B cell (primary cell): ENCODE data around the gene MYL6B. TPM values are rescaled to one million over a fixed set of nuclear protein-coding genes. Genes with fewer than 3 reads are reported as not detected.

Source experiments
- ATAC-seq: fragments of 200-7000 bp; cut with Tn5 transposase; one replicate; pipeline ENCODE4 v1.10.0; 2021; ENCODE audit warnings: low read depth, mild to moderate bottlenecking, moderate number of reproducible peaks, moderate library complexity
- CTCF ChIA-PET: fragments of 350-600 bp; sonication (Branson Sonifier 250); formaldehyde crosslinking; loops from one replicate; lab custom pipeline; 2021; ENCODE audit warnings: antibody characterized with exemption, inconsistent platforms; lab: Charles Lee
- POLR2A ChIA-PET: fragments of 350-600 bp; sonication (Branson Sonifier 250); formaldehyde crosslinking; loops from one replicate; lab custom pipeline; 2021; ENCODE audit warnings: antibody characterized with exemption; lab: Charles Lee
- DNase-seq: peaks from one replicate; pipeline ENCODE4 v3.0.0; 2013
- H2AFZ ChIP-seq: 2 replicates; pipeline ENCODE4 v1.6.1; 2012; ENCODE audit warnings: mild to moderate bottlenecking, low read depth, low read length; ENCODE audit not compliant: insufficient read depth, poor library complexity, severe bottlenecking
- H3K27ac ChIP-seq, 2 donors: 1 replicate in 1 of 2; 2 replicates in 1 of 2; pipeline ENCODE4 v1.5.1; 2012 to 2013; ENCODE audit warnings: low read length in 2 of 2, mild to moderate bottlenecking in 2 of 2, moderate library complexity in 1 of 2
- H3K27me3 ChIP-seq, 4 experiments: fragments of 200-600 bp in 1 of 4; sonication (generic) in 1 of 4; replicated peaks in 1 of 4; 1 replicate in 2 of 4; 2 replicates in 2 of 4; pipeline versions ENCODE4 v1.6.1 to v1.7.0; 2013 to 2016; ENCODE audit warnings: low read length in 3 of 4, mild to moderate bottlenecking in 2 of 4, mixed read lengths in 1 of 4, moderate library complexity in 1 of 4; ENCODE audit not compliant: insufficient read depth in 4 of 4, control insufficient read depth in 3 of 4; ENCODE audit errors: control extremely low read depth in 1 of 4
- H3K36me3 ChIP-seq, 2 experiments: replicated peaks in 1 of 2; 1 replicate in 1 of 2; 2 replicates in 1 of 2; pipeline versions ENCODE4 v1.6.1 to v1.7.1; 2013; ENCODE audit warnings: low read length in 1 of 2; ENCODE audit not compliant: insufficient read depth in 2 of 2, control insufficient read depth in 1 of 2; ENCODE audit errors: control extremely low read depth in 1 of 2, extremely low read depth in 1 of 2
- H3K4me1 ChIP-seq, 2 donors: fragments of 200-600 bp in 1 of 2; sonication (generic) in 1 of 2; 1 replicate in 1 of 2; 2 replicates in 1 of 2; pipeline versions ENCODE4 v1.5.1 to v1.6.1; 2013 to 2017; ENCODE audit warnings: low read length in 2 of 2; ENCODE audit not compliant: control insufficient read depth in 2 of 2, insufficient read depth in 2 of 2
- H3K4me2 ChIP-seq: replicated peaks from 2 replicates; pipeline ENCODE3; 2012; ENCODE audit warnings: mild to moderate bottlenecking, low read depth, low read length; ENCODE audit not compliant: poor library complexity, severe bottlenecking
- H3K4me3 ChIP-seq, 5 experiments: fragments of 200-600 bp in 1 of 5; sonication (generic) in 1 of 5; 1 replicate in 3 of 5; 2 replicates in 2 of 5; pipeline versions ENCODE4 v1.5.1 to v1.7.0; 2011 to 2016; ENCODE audit warnings: low read length in 4 of 5, mild to moderate bottlenecking in 4 of 5, low read depth in 2 of 5, control low read depth in 1 of 5, moderate library complexity in 1 of 5; ENCODE audit not compliant: insufficient read depth in 1 of 5; ENCODE audit errors: control extremely low read depth in 1 of 5, extremely low read depth in 1 of 5
- H3K79me2 ChIP-seq: fragments of 200-600 bp; sonication (generic); one replicate; pipeline ENCODE4 v1.6.0; 2016; ENCODE audit warnings: low read length; ENCODE audit not compliant: control insufficient read depth, insufficient read depth
- H3K9ac ChIP-seq: fragments of 200-600 bp; sonication (generic); 2 replicates; pipeline ENCODE4 v1.6.1; 2017; ENCODE audit warnings: mild to moderate bottlenecking, low read length, moderate library complexity
- H3K9me3 ChIP-seq, 3 donors: one replicate each; pipeline versions ENCODE4 v1.6.1 to v1.7.1; 2013; ENCODE audit warnings: low read length in 2 of 3; ENCODE audit not compliant: control insufficient read depth in 2 of 3, insufficient read depth in 1 of 3; ENCODE audit errors: control extremely low read depth in 1 of 3
- H4K20me1 ChIP-seq: 2 replicates; pipeline ENCODE4 v1.6.0; 2012; ENCODE audit warnings: mild to moderate bottlenecking, low read length; ENCODE audit not compliant: insufficient read depth, control insufficient read depth, poor library complexity, severe bottlenecking
- H3K27ac Mint-ChIP-seq: one replicate; pipeline ENCODE4 v1.8.0; 2021; ENCODE audit warnings: mixed read lengths
- H3K27me3 Mint-ChIP-seq: one replicate; pipeline ENCODE4 v1.8.0; 2021; ENCODE audit warnings: mixed read lengths
- H3K4me1 Mint-ChIP-seq: one replicate; pipeline ENCODE4 v1.8.0; 2021; ENCODE audit warnings: mixed read lengths
- H3K4me3 Mint-ChIP-seq: one replicate; pipeline ENCODE4 v1.8.0; 2021; ENCODE audit warnings: mixed read lengths
- H3K9me3 Mint-ChIP-seq: one replicate; pipeline ENCODE4 v1.8.0; 2022; ENCODE audit warnings: mixed read lengths; ENCODE audit not compliant: insufficient read depth
- CTCF ChIP-seq: fragments of 200-600 bp; IDR thresholded peaks from one replicate; pipeline ENCODE4 v1.8.0; 2022; ENCODE audit warnings: antibody characterized with exemption, mild to moderate bottlenecking
- EZH2 ChIP-seq: IDR thresholded peaks from 2 replicates; pipeline ENCODE4 v1.6.1; 2012; ENCODE audit warnings: borderline replicate concordance, low read depth, mild to moderate bottlenecking, moderate library complexity, low read length; ENCODE audit not compliant: insufficient read depth, poor library complexity, severe bottlenecking
- intact Hi-C: fragments of 100-400 bp; cut with micrococcal nuclease; formaldehyde crosslinking; loops from one replicate; pipeline ENCODE4 v1.10.0; 2022
- polyA plus RNA-seq: library from polyadenylated mRNA; depleted of rRNA; stranded (reverse); fragments of >200 nt; gene quantifications from 2 replicates; pipeline ENCODE4 v1.2.3, GENCODE V29; 2012
- total RNA-seq, 2 donors: library from RNA; stranded (reverse); fragments of 120-200 nt in 1 of 2; gene quantifications; 1 replicate in 1 of 2; 2 replicates in 1 of 2; pipeline versions ENCODE4 v1.2.3 to v1.2.4, GENCODE V29; 2013 to 2022

Gene MYL6B
- total and polyA plus RNA-seq, 2 donors (not counting 1 experiment from before 2014, with no cell fraction given), result 25.7 to 27.8 TPM

- Histone ChIP-seq H3K4me3 (no peak overlapping the region), H3K79me2 (no peaks in the 10 kb centered on the region), H3K4me1 (peaks cover 9 to 14% of the 10 kb centered on the region in 2 donors), H3K27ac (peak overlapping the region in 1 of 2 donors; percentile 46), H2AFZ (no peak overlapping the region), H3K9me3 (no peaks in the 10 kb centered on the region), H3K27me3 (no peaks in the 10 kb centered on the region), H4K20me1 (no peaks in the 10 kb centered on the region), H3K36me3 (peaks cover 3 to 39% of the 10 kb centered on the region in 2 experiments), H3K4me2 (no peak overlapping the region), H3K9ac (no peak overlapping the region)
- no peak for ATAC-seq
- TF ChIP-seq EZH2, result no peak
- TF ChIP-seq CTCF, result no peak
- no peak for DNase-seq
- Mint-ChIP-seq H3K4me3 (no peak overlapping the region), H3K4me1 (peaks cover 37% of the 10 kb centered on the region), H3K9me3 (no peaks in the 10 kb centered on the region), H3K27ac (peak overlapping the region; percentile 81), H3K27me3 (no peaks in the 10 kb centered on the region)
- ChIA-PET POLR2A (interaction anchor here (0.9 to 1.7 kb wide), 2 partner anchors 9 to 17 kb away, joined by 5 read pairs; partner anchors contain the start of gene RNF41), CTCF (interaction anchor here (0.7 to 7.6 kb wide), 8 partner anchors 8 to 260 kb away, joined by 4 to 126 read pairs (median 10); partner anchors contain the start of genes COQ10A, NABP2, RNF41 and SMARCC2)
- intact Hi-C loops, result no loop called here
Observed at GRCh38 chr12:56204275-56204674, 51.9 kb downstream of the MYL6B start.

GRCh38 chr12:56205445-56205844, 53.1 kb downstream of the MYL6B start:
- H3K27ac ChIP-seq, result peak overlapping the region; percentile 9 to 52
- ChIA-PET CTCF (interaction anchor here (0.7 to 7.6 kb wide), 14 partner anchors 13 to 400 kb away, joined by 3 to 126 read pairs (median 4); partner anchors contain the start of genes ANKRD52, COQ10A, NABP2 and RNF41), POLR2A (interaction anchor here (0.6 to 4.9 kb wide), 3 partner anchors 11 to 212 kb away, joined by 3 to 65 read pairs (median 4); partner anchors contain the start of gene RNF41)
- TF ChIP-seq CTCF, result peak; percentile 35
- no peak for TF ChIP-seq EZH2
- intact Hi-C loops, result loop anchor here (5.0 kb wide), 2 partner anchors 52 to 262 kb away; partner anchors contain the start of genes ANKRD52 and SPRYD4
- Mint-ChIP-seq H3K4me1 (peaks cover 45% of the 10 kb centered on the region), H3K9me3 (no peaks in the 10 kb centered on the region), H3K4me3 (no peak overlapping the region), H3K27ac (peak overlapping the region; percentile 89), H3K27me3 (no peaks in the 10 kb centered on the region)
- H3K9me3 ChIP-seq, result no peaks in the 10 kb centered on the region
- H3K79me2 ChIP-seq, result peaks cover 8% of the 10 kb centered on the region
- no peak overlapping the region for H3K4me3 ChIP-seq
- H3K4me2 ChIP-seq, result no peak overlapping the region
- peak; percentile 35 for DNase-seq
- peaks cover 9 to 15% of the 10 kb centered on the region in 2 donors for H3K4me1 ChIP-seq
- no peaks in the 10 kb centered on the region for H3K27me3 ChIP-seq
- H4K20me1 ChIP-seq, result peaks cover 6% of the 10 kb centered on the region
- H3K36me3 ChIP-seq, result peaks cover 3 to 48% of the 10 kb centered on the region in 2 experiments
- no peak overlapping the region for H3K9ac ChIP-seq
- H2AFZ ChIP-seq, result no peak overlapping the region
- ATAC-seq, result no peak
